GM21786 (cell line): Measurements from ENCODE around the gene SLC25A26.

ENCODE experiments used
- ATAC-seq: cut with Tn5 transposase; IDR thresholded peaks from one replicate; pipeline ENCODE4 v1.9.1; 2021; ENCODE audit not compliant: unreplicated experiment

The SLC25A26 gene

DNA sequence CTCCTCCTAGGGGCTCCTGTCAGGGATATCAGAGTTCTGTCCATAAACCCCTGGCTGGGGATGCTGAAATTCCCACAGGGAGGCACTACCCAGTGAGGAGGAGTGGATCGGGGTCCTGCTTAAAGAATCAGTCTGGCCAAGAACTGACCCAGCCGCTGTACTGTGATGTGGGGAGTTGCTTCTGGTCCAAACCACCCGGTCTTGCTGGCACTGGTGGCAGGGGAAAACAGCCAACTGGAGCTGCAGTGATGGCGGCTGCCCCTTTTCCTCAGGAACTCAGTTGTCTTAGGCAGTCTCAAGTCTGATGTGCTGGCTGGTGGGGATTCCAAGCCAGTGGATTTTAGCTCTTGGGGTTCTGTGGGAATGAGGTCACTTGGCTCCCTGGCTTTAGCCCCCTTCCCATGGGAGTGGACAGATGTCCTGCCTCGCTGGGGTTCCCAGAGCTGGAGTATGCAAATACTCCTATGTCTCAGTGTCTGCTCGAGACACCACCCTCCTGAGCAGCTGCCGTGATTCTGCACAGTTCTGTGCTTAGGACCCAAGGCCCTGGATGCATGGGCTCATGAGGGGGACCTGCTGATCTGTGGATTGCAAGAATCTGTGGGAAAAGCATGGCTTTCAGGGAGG, 97.1 kb downstream of the SLC25A26 start:
- no peak for ATAC-seq

GRCh38 chr3:66320390-66320789, 99.6 kb downstream of the SLC25A26 start:
- no peak for ATAC-seq

DNA sequence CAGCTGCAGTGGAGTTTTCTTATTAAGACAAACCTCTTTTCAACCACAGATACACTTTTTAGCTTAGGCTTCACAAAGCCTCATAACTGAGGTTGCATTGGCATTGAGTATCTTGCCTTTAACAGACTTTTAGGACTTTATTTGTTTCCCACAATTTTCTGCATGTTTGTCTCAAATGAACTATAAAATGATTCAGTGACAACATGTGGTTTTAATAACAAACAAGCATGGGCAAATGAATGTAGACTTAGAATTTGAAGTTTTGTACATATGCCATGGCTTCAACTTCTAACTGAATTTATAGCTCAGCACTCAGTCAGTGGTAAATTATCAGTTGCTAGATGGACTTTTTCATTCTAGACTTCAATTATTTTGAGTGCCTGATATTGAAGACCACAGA, 101.6 kb downstream of the SLC25A26 start:
- no peak for ATAC-seq

DNA sequence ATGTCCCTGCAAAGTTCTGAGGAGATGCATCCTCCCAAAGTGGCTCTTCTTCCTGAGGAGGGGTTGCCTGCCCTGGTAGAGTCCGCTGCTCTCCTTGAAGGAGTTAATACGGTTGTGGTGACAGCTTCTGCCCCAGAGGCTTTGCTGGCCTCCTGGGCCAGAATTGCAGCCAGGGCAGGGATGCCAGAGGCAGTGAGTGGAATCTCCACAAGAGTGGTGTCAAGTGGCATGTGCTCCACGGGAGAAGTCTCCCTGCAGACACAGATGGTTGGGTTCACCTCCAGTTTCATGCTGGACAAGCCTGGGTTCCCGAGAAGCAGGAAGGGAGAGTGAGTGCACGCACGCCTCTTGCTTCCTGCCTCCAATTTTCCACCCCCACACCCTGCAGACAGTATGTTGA, 105.5 kb downstream of the SLC25A26 start:
- ATAC-seq = no peak

GRCh38 chr3:66335671-66336070, 114.9 kb downstream of the SLC25A26 start:
- no peak for ATAC-seq

DNA sequence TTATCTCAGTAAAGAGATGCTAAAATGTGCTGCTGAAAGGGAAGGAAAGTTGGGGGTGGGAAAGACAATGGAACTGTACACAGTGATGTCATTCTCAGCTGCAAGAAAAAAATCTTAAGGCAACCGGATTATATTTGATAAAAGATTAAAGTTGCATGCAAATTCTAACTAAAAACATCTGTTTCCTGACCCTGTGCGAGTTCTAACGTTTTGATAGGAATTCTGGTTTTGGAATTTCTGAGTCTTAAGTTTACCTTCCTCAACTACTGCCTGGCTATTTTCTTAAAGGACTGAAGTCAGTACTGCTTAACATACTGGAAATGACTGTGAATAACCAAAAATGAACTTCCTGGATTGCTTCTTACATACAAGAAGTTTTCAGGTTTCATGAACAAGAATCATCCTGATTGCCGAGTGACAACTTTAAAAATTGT, 115.5 kb downstream of the SLC25A26 start:
- no peak for ATAC-seq

GRCh38 chr3:66338927-66339326, 118.1 kb downstream of the SLC25A26 start:
- ATAC-seq = no peak

DNA sequence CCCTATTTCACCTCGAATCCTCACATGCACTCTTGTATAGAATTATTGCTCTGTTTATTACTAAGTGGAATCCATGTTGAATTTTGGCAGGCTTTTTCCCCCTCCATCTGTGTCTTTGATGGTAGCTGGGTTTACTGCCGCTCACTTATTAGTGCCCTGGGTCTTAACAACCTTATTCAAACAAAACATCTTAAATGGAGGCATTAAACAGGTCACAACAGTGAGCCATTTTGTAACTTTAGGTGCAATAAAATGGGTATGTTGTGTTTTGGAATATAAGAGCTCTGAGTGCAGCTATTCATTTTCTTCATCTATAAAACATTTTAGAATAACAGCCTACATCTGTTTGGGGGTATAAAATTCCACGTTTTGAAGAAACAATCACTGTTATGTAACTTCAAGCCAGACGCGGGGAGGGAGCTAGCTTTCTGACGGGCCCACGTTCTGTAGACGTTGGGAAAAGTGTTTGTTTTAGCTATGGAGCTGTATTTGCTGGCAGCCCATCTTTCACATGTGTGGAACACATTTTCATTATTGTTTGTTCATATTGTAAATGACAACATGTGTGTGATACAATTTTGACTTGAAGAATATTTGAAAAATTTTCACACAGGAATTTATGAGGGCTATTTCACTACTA, 122.0 kb downstream of the SLC25A26 start:
- ATAC-seq = no peak

DNA sequence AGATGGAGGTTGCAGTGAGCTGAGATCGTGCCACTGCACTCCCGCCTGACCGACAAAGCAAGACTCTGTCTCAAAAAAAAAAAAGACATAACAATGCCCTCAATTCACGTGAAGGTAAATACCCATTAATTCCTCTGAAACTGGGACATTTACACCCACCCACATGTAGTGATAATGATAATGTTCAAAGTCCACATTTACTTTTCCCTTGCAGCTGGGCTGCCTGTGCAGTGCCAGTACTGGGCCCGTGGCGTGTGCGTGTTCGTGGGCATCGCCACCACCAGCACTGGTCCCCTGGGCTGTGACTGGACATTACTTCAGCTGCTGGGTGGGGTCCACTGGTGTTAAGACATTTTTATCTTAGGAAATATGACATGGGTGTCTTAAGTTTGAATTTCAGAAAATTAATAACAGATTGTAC, 123.6 kb downstream of the SLC25A26 start:
- ATAC-seq = no peak

DNA sequence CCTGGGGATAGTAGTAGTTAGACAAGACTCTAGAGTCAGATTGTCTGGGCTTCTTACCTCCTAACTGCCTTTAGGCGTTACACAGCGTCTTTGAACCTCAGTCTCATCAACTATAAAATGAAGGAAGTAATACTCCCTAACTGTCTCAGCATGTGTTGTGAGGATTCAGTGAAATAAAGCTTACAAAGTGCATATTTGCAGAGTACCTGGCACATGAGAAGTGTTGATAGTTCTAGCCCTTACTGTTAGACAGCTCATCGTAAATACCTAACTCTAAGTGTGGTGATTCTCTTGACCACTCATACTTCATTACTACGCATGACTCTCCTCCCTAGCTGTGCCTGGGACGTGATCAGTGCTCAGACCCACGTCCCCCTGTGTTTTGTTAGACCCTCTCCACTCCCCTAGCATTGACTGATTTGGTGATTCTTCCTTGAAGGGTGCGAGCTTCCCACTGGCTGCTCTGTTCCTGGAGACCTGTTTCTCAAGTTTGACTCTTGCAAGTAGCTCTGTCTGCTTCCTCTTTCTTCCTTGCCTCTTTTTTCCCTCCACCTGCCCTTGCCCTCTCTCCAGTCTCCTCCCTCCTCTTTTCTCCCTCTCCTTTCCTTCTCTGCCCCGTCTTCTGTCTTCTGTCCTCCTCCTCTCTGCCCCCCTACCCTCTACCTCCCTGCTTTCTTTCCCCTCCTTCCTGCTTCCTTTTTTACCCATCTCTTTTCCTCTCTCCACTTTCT, 124.2 kb downstream of the SLC25A26 start:
- no peak for ATAC-seq

DNA sequence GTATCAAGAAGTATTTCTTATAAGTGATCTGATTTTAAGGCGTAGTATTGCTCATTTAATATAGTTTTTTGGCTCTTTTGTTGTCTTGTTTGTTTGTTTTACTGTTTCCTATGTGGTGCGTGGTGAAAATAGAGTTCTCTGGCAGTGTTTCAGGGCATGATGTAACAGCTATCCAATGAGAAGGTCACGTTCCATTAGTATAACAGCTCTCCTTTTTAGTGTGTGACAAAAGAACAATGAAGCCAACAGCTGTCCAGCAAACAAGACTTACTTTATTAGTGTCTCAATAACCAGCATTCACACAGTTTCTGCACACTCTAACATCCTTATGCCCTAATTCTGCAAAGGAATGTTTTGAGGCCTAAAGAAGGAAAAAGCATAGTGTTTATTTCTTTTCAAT, 127.9 kb downstream of the SLC25A26 start:
- ATAC-seq = no peak

DNA sequence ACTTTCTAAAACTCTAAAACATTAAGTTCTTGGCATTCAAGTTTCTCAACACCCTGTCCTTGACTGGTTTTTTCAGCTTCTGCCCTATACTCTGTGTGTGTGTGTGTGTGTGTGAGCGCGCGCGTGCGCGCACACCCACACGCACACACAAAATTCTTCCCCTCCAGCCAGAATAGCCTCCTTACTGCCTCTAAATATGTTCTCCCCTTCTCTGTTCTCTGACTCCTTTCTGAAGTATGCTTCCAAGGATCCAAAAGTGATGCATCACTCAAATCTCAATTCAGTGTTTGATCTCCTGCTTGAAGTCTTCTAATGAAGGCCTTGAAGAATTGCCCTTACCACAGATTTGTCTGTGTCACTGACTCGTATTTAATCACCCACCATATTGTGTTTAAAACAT, 129.8 kb downstream of the SLC25A26 start:
- no peak for ATAC-seq

DNA sequence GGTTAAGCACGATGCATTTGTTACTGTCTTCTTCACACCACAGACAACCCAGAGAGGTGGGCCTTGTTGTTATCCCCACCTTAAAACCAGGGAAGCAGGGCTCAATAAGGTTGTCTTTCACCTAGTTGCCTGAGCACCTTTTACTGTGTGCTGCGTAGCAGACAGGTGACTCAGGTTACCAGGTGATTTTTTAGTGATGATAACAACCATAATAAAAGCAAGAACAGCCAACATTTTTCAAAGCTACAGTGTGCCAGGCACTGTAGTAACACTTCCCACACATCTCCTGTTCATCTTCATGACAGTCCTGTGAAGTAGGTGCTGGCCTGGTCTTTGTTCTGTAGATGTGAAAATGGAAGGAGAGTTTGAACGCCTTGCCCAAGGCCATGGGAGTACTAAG, 132.2 kb downstream of the SLC25A26 start:
- no peak for ATAC-seq

- ATAC-seq = no peak
These were observed 132.7 kb downstream of the SLC25A26 start for GRCh38 chr3:66353530-66353929.

- no peak for ATAC-seq
These were observed 133.2 kb downstream of the SLC25A26 start for GRCh38 chr3:66354001-66354400.

DNA sequence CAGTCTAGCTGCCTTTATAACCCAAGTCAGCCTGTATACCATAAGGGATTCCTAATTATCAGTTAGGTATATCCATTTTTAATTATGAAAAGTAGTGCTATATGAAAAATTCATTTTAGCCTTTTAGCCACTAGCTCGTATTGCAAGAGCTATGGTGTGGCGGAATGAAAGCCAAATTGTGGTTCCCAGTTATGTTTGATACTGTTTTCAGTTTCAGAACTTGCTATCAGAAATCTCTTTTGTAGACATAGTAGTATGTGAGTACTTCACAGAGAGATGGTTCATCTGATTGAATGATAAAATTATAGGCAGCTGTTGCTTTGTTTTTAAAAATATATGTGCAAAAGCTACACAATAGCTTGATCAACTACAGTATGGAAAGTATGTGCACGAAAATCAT, 134.6 kb downstream of the SLC25A26 start:
- ATAC-seq = no peak

DNA sequence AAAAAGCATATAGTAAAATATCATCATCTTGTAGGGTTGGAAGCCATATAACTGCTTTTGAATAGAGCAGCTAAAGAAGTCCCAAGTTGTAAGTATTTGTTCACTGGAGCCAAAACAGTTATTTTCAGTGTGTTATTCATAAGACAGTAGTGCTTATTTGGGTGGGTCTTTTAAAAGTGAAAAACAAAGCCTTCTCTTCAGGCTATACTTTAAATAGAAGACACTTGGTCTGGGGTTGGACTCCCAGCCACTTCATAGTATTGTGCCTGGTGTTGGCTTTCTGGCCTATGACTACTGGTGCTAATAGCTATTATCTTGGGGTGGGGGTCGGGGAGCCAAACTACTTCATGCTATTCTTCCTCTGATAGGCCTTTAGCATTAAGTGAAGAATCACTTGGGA, 135.2 kb downstream of the SLC25A26 start:
- no peak for ATAC-seq

- ATAC-seq = no peak
These were observed 140.6 kb downstream of the SLC25A26 start for GRCh38 chr3:66361356-66361755.

GRCh38 chr3:66362541-66362941, 141.7 kb downstream of the SLC25A26 start:
- ATAC-seq = no peak

GRCh38 chr3:66363148-66363547, 142.3 kb downstream of the SLC25A26 start:
- no peak for ATAC-seq

DNA sequence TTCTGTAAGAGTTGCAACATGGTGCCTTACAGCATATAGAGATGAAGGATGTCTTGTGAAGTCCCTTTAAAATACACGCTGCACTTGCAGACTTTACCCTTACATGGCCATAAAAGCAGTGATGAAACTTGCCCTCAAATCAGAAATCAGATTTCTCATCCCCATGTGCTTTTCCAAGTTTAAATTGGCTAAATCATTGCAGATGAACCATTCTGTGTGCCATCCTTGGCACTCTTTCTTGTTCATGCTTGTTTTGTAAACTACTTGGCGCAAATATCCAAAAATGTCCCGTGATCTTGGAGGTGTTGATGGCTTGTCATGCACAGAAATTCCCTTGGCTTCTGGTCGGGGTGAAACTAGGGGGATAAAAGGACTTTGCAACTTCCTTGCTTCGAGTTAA, 144.3 kb downstream of the SLC25A26 start:
- ATAC-seq = no peak

DNA sequence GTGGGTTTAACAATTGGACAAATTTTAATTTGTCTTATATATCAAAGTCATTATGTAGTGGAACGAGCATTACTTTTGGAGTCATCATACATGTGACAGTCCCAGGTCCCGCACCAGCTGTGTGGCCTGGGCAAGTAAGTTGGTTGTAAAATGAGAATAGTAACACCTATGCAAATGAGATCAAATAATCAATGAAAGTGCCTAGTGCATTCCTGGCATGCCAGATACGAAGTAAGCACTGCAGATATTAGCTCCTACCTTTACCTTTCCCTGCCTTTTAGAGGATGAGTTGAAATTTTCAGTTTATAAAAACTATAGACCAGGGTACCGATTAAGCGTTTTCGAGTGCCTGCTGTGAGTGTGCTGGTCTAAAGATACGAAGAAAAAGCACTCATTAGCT, 145.9 kb downstream of the SLC25A26 start:
- no peak for ATAC-seq
